ENCODE data around the gene MAP7D3. TPM values are rescaled to one million over a fixed set of nuclear protein-coding genes. Genes with fewer than 3 reads are reported as not detected.

Gene MAP7D3
- total and polyA plus RNA-seq, 2 of the 4 experiments (the other 2 are of a cell fraction) = 10.0 to 23.8 TPM

GRCh38 chrX:136189222-136189621 lies 62.0 kb downstream of the MAP7D3 start:
- Histone ChIP-seq H4K91ac (ENCODE audit: insufficient read depth, low read depth, low read length) (no peak overlapping the region), H2AFZ (replicated peaks; ENCODE audit: low read length, poor library complexity) (no peak overlapping the region), H3K9ac (ENCODE audit: low read depth, low read length) (no peak overlapping the region), H2BK15ac (ENCODE audit: low read depth, low read length) (no peak overlapping the region; the same call in 2 of the 3 replicates), H3K4me2 (ENCODE audit: low read depth, low read length) (no peak overlapping the region), H3K27me3 (ENCODE audit: control insufficient read depth, insufficient read depth, low read length) (no peaks in the 10 kb centered on the region; the same call in 1 of the 2 replicates), H3K4ac (ENCODE audit: low read depth, low read length) (no peak overlapping the region), H4K20me1 (ENCODE audit: insufficient read depth, low read length) (no peaks in the 10 kb centered on the region), H4K8ac (ENCODE audit: low read depth in 2 of 2, low read length in 2 of 2) (no peak overlapping the region), H3K14ac (replicated peaks; ENCODE audit: low read depth, low read length) (no peak overlapping the region), H3K27ac (ENCODE audit: insufficient read depth, low read length) (no peak overlapping the region), H2BK5ac (ENCODE audit: low read depth, low read length, poor library complexity, severe bottlenecking) (no peak overlapping the region), H2BK120ac (ENCODE audit: low read depth, low read length) (no peak overlapping the region), H2BK20ac (ENCODE audit: low read depth, low read length) (no peak overlapping the region), H3K9me3 (ENCODE audit: control insufficient read depth, insufficient read depth, low read length) (no peaks in the 10 kb centered on the region), H3K4me1 (ENCODE audit: control insufficient read depth, insufficient read depth, low read length) (0 out of 2 replicates have a peak, but pooled peaks cover 2% of the 10 kb centered on the region), H3K23ac (ENCODE audit: low read depth, low read length) (no peak overlapping the region), H2AK9ac (replicated peaks; ENCODE audit: low read depth, low read length, poor library complexity) (no peak overlapping the region), H3K4me3 (ENCODE audit: insufficient read depth, low read depth, low read length) (no peak overlapping the region), H3K36me3 (ENCODE audit: control insufficient read depth, insufficient read depth, low read length) (peaks cover 3% of the 10 kb centered on the region; the same call in 1 of the 2 replicates), H3K79me1 (ENCODE audit: low read depth in 1 of 2, low read length in 2 of 2) (peaks cover 8 to 10% of the 10 kb centered on the region in 2 experiments; a peak in 3 of 4 replicates), H4K5ac (ENCODE audit: low read depth, low read length) (no peak overlapping the region), H3K56ac (ENCODE audit: extremely low read depth, insufficient read depth, low read length) (no peak overlapping the region), H2AK5ac (ENCODE audit: low read depth, low read length) (no peak overlapping the region), H3K18ac (ENCODE audit: low read depth, low read length) (no peak overlapping the region), H3K9me1 (ENCODE audit: insufficient read depth, low read length) (peaks cover 9% of the 10 kb centered on the region; the same call in 1 of the 2 replicates)
- ChIA-PET CTCF (no interaction called here), POLR2A (ENCODE audit: unreplicated experiment) (no interaction called here)
- DNase-seq (no peak), ATAC-seq (ENCODE audit: low read depth) (no peak)
- in situ Hi-C loops (cut with MboI; ENCODE audit: low sequenced_read_pairs) (no loop called here), intact Hi-C loops (cut with micrococcal nuclease) (no loop called here), dilution Hi-C loops (cut with HindIII; ENCODE audit: low sequenced_read_pairs, unreplicated experiment) (no loop called here)
- WGBS, 2 experiments (ENCODE audit: extremely low coverage in 2 of 2, insufficient read length in 1 of 2) = no CpG with 5 or more reads among the region's 2 CpGs
- no peak for TF ChIP-seq USF2 (IDR thresholded peaks at IDR 0.05; ENCODE audit: low read depth, low read length)
- no TSS peak for BruUV-seq (replicated peaks)
